Measurements from ENCODE around the gene ZGRF1. TPM values are rescaled to one million over a fixed set of nuclear protein-coding genes. Genes with fewer than 3 reads are reported as not detected.

ZGRF1 gene
- total and polyA plus RNA-seq, 2 donors (not counting 3 experiments of a cell fraction or from before 2014, with no cell fraction given): 2.4 to 14.4 TPM

- no peaks in the 10 kb centered on the region for H3K9me1 ChIP-seq (replicated peaks; ENCODE audit: control insufficient read depth, extremely low read depth, insufficient read depth, low read length)
- ChIA-PET CTCF (interaction anchor here (0.7 kb wide), 1 partner anchor 309 kb away, joined by 3 read pairs; no protein-coding TSS in a partner anchor), POLR2A (no interaction called here)
- no peaks in the 10 kb centered on the region for H4K20me1 ChIP-seq (replicated peaks; ENCODE audit: control insufficient read depth, extremely low read depth, insufficient read depth, low read length)
- H3K27me3 ChIP-seq (ENCODE audit: control insufficient read depth in 2 of 2, insufficient read depth in 2 of 2, low read length in 2 of 2): no peaks in the 10 kb centered on the region
- H3K4me1 ChIP-seq (ENCODE audit: control insufficient read depth, extremely low read depth, insufficient read depth, low read length): peaks cover 8% of the 10 kb centered on the region
- no peak overlapping the region for H3K9ac ChIP-seq (replicated peaks; ENCODE audit: extremely low read depth, insufficient read depth, low read length)
- intact Hi-C loops (cut with micrococcal nuclease) (no loop called here), dilution Hi-C loops (cut with MboI; ENCODE audit: extremely low pct_ligation_motif_present, low sequenced_read_pairs) (no loop called here)
- BruUV-seq (replicated peaks): no TSS peak
- no peak overlapping the region for H2AFZ ChIP-seq (ENCODE audit: low read depth, low read length)
- H3K27ac ChIP-seq (ENCODE audit: insufficient read depth, low read depth, low read length): no peak overlapping the region
- no peak overlapping the region for H3K4me3 ChIP-seq (replicated peaks in 1 of 3; ENCODE audit: insufficient read depth in 1 of 3, low read depth in 1 of 3, low read length in 3 of 3)
- H3K36me3 ChIP-seq (ENCODE audit: control insufficient read depth in 2 of 2, extremely low read depth in 1 of 2, insufficient read depth in 2 of 2, low read length in 2 of 2): peaks cover 0 to 9% of the 10 kb centered on the region in 2 experiments
- no peak for TF ChIP-seq POLR2A (IDR thresholded peaks at IDR 0.05; ENCODE audit: low read depth, low read length)
- no peak for TF ChIP-seq EZH2 (IDR thresholded peaks at IDR 0.05; ENCODE audit: borderline replicate concordance, low read depth, low read length, severe bottlenecking)
- TF ChIP-seq MAX (IDR thresholded peaks at IDR 0.05; ENCODE audit: insufficient read depth, insufficient read length): no peak
- no peak for TF ChIP-seq POLR2AphosphoS5 (IDR thresholded peaks at IDR 0.05; ENCODE audit: insufficient read depth, low read depth, low read length)
- TF ChIP-seq CTCF (IDR thresholded peaks at IDR 0.05; ENCODE audit: extremely low read depth in 1 of 2, insufficient read depth in 1 of 2, low read depth in 1 of 2, low read length in 2 of 2): no peak
- FAIRE-seq (no peak), DNase-seq (ENCODE audit: low read depth, low spot score) (no peak)
- no peaks in the 10 kb centered on the region for H3K9me3 ChIP-seq (replicated peaks; ENCODE audit: control insufficient read depth, insufficient read depth, low read length)
- no peak overlapping the region for H3K4me2 ChIP-seq (ENCODE audit: insufficient read depth, low read length)
- peaks cover 18% of the 10 kb centered on the region for H3K79me2 ChIP-seq (ENCODE audit: control insufficient read depth, insufficient read depth, low read length)
These were observed 5.8 kb upstream of the ZGRF1 start for GRCh38 chr4:112642526-112642925.

GRCh38 chr4:112637552-112637866 lies 800 bp upstream of the ZGRF1 start:
- FAIRE-seq (no peak), DNase-seq (ENCODE audit: low read depth, low spot score) (no peak)
- H3K9ac ChIP-seq (replicated peaks; ENCODE audit: extremely low read depth, insufficient read depth, low read length): peak overlapping the region; percentile 92
- intact Hi-C loops (cut with micrococcal nuclease): loop anchor here (1.0 to 5.0 kb wide), 3 partner anchors 68 to 554 kb away; no protein-coding TSS in a partner anchor
- H3K27ac ChIP-seq (ENCODE audit: insufficient read depth, low read depth, low read length): peak overlapping the region; percentile 91
- ChIA-PET POLR2A (no interaction called here), CTCF (interaction anchor here (0.6 to 1.0 kb wide), 3 partner anchors 11 to 341 kb away, joined by 3 read pairs; partner anchors contain the start of gene ALPK1)
- peak overlapping the region; percentile 67 for H2AFZ ChIP-seq (ENCODE audit: low read depth, low read length)
- no peaks in the 10 kb centered on the region for H3K27me3 ChIP-seq (ENCODE audit: control insufficient read depth in 2 of 2, insufficient read depth in 2 of 2, low read length in 2 of 2)
- peak overlapping the region; percentile 85 to 97 (median 96) for H3K4me3 ChIP-seq (replicated peaks in 1 of 3; ENCODE audit: insufficient read depth in 1 of 3, low read depth in 1 of 3, low read length in 3 of 3)
- H3K4me2 ChIP-seq (ENCODE audit: insufficient read depth, low read length): peak overlapping the region; percentile 89
- peaks cover 27% of the 10 kb centered on the region for H3K79me2 ChIP-seq (ENCODE audit: control insufficient read depth, insufficient read depth, low read length)
- no peaks in the 10 kb centered on the region for H3K9me1 ChIP-seq (replicated peaks; ENCODE audit: control insufficient read depth, extremely low read depth, insufficient read depth, low read length)
- peaks cover 16% of the 10 kb centered on the region for H3K4me1 ChIP-seq (ENCODE audit: control insufficient read depth, extremely low read depth, insufficient read depth, low read length)
- BruUV-seq (replicated peaks): no TSS peak
- no peaks in the 10 kb centered on the region for H3K36me3 ChIP-seq (ENCODE audit: control insufficient read depth in 2 of 2, extremely low read depth in 1 of 2, insufficient read depth in 2 of 2, low read length in 2 of 2)
- TF ChIP-seq GATA2 (IDR thresholded peaks at IDR 0.05; ENCODE audit: insufficient read depth, insufficient read length, low read depth, low read length) (no peak), FOS (IDR thresholded peaks at IDR 0.05; ENCODE audit: borderline replicate concordance, insufficient read depth, low read length) (no peak), CTCF (IDR thresholded peaks at IDR 0.05; ENCODE audit: extremely low read depth in 1 of 2, insufficient read depth in 1 of 2, low read depth in 1 of 2, low read length in 2 of 2) (no peak), POLR2A (IDR thresholded peaks at IDR 0.05; ENCODE audit: low read depth, low read length) (no peak), EZH2 (IDR thresholded peaks at IDR 0.05; ENCODE audit: borderline replicate concordance, low read depth, low read length, severe bottlenecking) (no peak), JUN (IDR thresholded peaks at IDR 0.05; ENCODE audit: borderline replicate concordance, insufficient read depth, insufficient read length, low read depth) (no peak), POLR2AphosphoS5 (IDR thresholded peaks at IDR 0.05; ENCODE audit: insufficient read depth, low read depth, low read length) (peak; percentile 30)
- no peaks in the 10 kb centered on the region for H4K20me1 ChIP-seq (replicated peaks; ENCODE audit: control insufficient read depth, extremely low read depth, insufficient read depth, low read length)
- dilution Hi-C loops (cut with MboI; ENCODE audit: extremely low pct_ligation_motif_present, low sequenced_read_pairs): no loop called here
- no peaks in the 10 kb centered on the region for H3K9me3 ChIP-seq (replicated peaks; ENCODE audit: control insufficient read depth, insufficient read depth, low read length)

All from endothelial cell of umbilical vein (primary cell).